IPS-18a (cell line): ENCODE data around the gene LATS2.

Experiments used
- H3K27ac ChIP-seq: one replicate; pipeline ENCODE4 v1.5.1; 2013; ENCODE audit warnings: low read length
- H3K27me3 ChIP-seq: one replicate; pipeline ENCODE4 v1.6.1; 2013; ENCODE audit warnings: mild to moderate bottlenecking, low read length; ENCODE audit not compliant: control insufficient read depth, insufficient read depth
- H3K36me3 ChIP-seq: one replicate; pipeline ENCODE4 v1.6.1; 2013; ENCODE audit warnings: low read depth, low read length; ENCODE audit not compliant: control insufficient read depth
- H3K4me1 ChIP-seq: one replicate; pipeline ENCODE4 v1.6.1; 2013; ENCODE audit warnings: low read depth, low read length; ENCODE audit not compliant: control insufficient read depth
- H3K4me3 ChIP-seq: one replicate; pipeline ENCODE4 v1.5.1; 2013; ENCODE audit warnings: low read length
- H3K9ac ChIP-seq: one replicate; pipeline ENCODE4 v1.6.1; 2013; ENCODE audit warnings: mild to moderate bottlenecking, low read length, moderate library complexity
- H3K9me3 ChIP-seq: one replicate; pipeline ENCODE4 v1.6.1; 2013; ENCODE audit warnings: low read depth, low read length; ENCODE audit not compliant: control insufficient read depth

The LATS2 gene

GRCh38 chr13:21011378-21011777 is 50.0 kb downstream of the LATS2 start:
- no peaks in the 10 kb centered on the region for H3K9me3 ChIP-seq
- H3K27ac ChIP-seq, result no peak overlapping the region
- no peak overlapping the region for H3K4me3 ChIP-seq
- H3K4me1 ChIP-seq, result no peaks in the 10 kb centered on the region
- H3K36me3 ChIP-seq, result no peaks in the 10 kb centered on the region
- no peak overlapping the region for H3K9ac ChIP-seq
- H3K27me3 ChIP-seq, result no peaks in the 10 kb centered on the region

GRCh38 chr13:21010621-21011020 is 50.8 kb downstream of the LATS2 start:
- H3K4me1 ChIP-seq, result no peaks in the 10 kb centered on the region
- H3K4me3 ChIP-seq, result no peak overlapping the region
- no peak overlapping the region for H3K27ac ChIP-seq
- H3K36me3 ChIP-seq, result no peaks in the 10 kb centered on the region
- no peaks in the 10 kb centered on the region for H3K9me3 ChIP-seq
- no peak overlapping the region for H3K9ac ChIP-seq
- no peaks in the 10 kb centered on the region for H3K27me3 ChIP-seq

GRCh38 chr13:21009036-21009435 is 52.4 kb downstream of the LATS2 start:
- Histone ChIP-seq H3K36me3 (no peaks in the 10 kb centered on the region), H3K9ac (no peak overlapping the region), H3K27me3 (no peaks in the 10 kb centered on the region), H3K4me1 (peaks cover 8% of the 10 kb centered on the region), H3K27ac (no peak overlapping the region), H3K9me3 (no peaks in the 10 kb centered on the region), H3K4me3 (no peak overlapping the region)

DNA sequence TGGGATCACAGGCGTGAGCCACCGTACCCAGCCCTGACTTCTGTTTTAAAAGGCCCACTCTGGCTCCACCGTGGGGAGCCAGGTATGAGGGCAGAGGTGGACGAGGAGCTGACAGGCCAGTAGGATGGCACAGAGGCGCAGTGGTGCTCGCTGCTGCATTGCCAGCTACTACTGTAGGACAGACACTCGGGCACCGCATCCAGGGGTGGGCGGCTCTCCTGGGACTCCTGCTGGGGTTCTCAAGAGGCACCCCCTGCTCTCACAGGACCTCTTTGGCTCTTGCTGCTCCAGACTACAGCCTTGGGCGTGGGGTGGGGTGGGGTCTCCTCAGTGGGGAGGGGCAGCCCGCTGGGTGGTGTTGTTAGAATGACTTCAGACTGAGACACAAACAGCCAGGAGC is 53.4 kb downstream of the LATS2 start:
- H3K27ac ChIP-seq, result no peak overlapping the region
- H3K36me3 ChIP-seq, result no peaks in the 10 kb centered on the region
- H3K4me1 ChIP-seq, result peaks cover 8% of the 10 kb centered on the region
- no peak overlapping the region for H3K9ac ChIP-seq
- H3K9me3 ChIP-seq, result no peaks in the 10 kb centered on the region
- H3K27me3 ChIP-seq, result no peaks in the 10 kb centered on the region
- no peak overlapping the region for H3K4me3 ChIP-seq

GRCh38 chr13:21006141-21007005 is 55.0 kb downstream of the LATS2 start:
- H3K4me1 ChIP-seq, result peaks cover 8% of the 10 kb centered on the region
- no peaks in the 10 kb centered on the region for H3K36me3 ChIP-seq
- H3K4me3 ChIP-seq, result no peak overlapping the region
- H3K27ac ChIP-seq, result no peak overlapping the region
- H3K9me3 ChIP-seq, result no peaks in the 10 kb centered on the region
- no peaks in the 10 kb centered on the region for H3K27me3 ChIP-seq
- H3K9ac ChIP-seq, result no peak overlapping the region

DNA sequence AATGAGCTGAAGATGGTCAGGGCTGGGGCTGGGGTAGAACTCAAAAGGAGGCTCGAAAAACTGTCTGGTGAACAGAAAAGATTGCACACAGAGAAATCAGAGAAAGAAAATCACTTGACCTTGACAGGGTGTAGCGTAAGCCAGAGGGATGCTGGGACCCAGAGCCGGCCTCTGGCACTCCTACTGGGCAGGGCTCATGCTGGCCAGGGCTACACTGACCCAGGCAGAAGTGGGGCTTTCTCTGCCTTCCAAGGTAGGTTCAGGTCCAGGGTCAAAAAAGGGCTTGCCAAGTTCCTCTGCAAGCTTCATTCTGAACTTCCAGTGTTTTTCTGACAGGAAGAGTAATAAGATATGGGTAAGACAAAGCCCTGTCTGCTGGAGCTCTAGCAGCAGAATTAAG is 56.2 kb downstream of the LATS2 start:
- H3K27me3 ChIP-seq, result no peaks in the 10 kb centered on the region
- no peak overlapping the region for H3K4me3 ChIP-seq
- no peaks in the 10 kb centered on the region for H3K9me3 ChIP-seq
- H3K27ac ChIP-seq, result no peak overlapping the region
- H3K4me1 ChIP-seq, result peaks cover 8% of the 10 kb centered on the region
- no peak overlapping the region for H3K9ac ChIP-seq
- no peaks in the 10 kb centered on the region for H3K36me3 ChIP-seq

DNA sequence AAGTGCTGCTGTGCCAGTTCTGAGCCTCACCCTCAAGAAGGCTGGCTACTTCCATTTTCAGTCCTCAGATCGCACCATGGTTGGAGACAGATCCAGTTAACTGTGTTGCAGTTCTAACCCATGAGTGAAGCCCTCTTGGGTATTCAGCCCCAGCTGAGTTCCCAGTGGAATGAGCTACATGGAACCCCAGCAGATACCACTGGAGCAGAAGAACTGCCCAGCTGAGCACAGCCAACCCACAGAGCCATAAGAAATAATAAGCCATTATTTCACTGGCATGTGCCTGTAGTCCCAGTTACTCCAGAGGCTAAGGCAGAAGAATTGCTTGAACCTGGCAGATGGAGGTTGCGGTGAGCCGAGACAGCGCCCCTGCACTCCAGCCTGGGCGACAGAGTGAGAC is 59.9 kb downstream of the LATS2 start:
- Histone ChIP-seq H3K36me3 (no peaks in the 10 kb centered on the region), H3K9ac (no peak overlapping the region), H3K27ac (no peak overlapping the region), H3K9me3 (no peaks in the 10 kb centered on the region), H3K4me3 (no peak overlapping the region), H3K4me1 (peaks cover 17% of the 10 kb centered on the region), H3K27me3 (no peaks in the 10 kb centered on the region)

GRCh38 chr13:21000647-21001046 is 60.7 kb downstream of the LATS2 start:
- Histone ChIP-seq H3K27me3 (no peaks in the 10 kb centered on the region), H3K9ac (no peak overlapping the region), H3K9me3 (no peaks in the 10 kb centered on the region), H3K4me3 (no peak overlapping the region), H3K36me3 (no peaks in the 10 kb centered on the region), H3K27ac (no peak overlapping the region), H3K4me1 (peaks cover 17% of the 10 kb centered on the region)

DNA sequence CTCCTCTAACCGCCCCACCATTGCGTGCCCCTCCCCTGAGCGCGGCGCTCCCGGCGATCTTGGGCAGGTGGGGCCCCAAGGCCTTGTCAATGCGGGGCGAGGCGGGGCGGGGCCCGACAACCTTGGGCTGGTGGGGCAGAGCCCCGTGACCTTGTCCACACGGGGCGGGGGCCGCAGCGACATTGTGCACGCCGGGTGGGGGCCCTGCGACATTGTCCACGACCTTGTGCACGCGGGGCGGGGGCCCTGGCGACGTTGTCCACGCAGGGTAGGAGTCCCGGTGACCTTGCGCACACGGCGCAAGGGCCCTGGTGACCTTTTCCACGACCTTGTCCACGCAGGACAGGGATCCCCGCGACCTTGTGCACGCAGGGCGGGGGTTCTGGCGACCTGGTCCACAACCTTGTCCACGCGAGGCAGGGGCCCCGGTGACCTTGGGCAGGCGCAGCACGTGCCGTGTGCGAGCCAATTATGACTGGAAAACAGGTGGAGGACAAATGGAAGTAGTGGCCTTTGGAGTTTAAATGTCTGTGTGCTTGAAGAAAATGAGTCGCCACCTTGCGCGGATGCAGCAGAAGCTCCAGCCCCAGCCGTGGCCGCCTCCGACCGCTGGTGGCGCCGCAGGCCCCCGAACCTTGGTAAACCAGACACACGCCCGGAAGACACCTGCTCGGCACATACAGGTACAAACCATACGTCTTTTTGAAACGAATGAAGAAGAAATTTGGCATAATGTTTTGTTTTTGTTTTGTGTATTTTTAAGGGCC is 62.6 kb downstream of the LATS2 start:
- peaks cover 10% of the 10 kb centered on the region for H3K4me1 ChIP-seq
- H3K9me3 ChIP-seq, result no peaks in the 10 kb centered on the region
- H3K36me3 ChIP-seq, result peaks cover 5% of the 10 kb centered on the region
- no peak overlapping the region for H3K9ac ChIP-seq
- no peak overlapping the region for H3K27ac ChIP-seq
- no peaks in the 10 kb centered on the region for H3K27me3 ChIP-seq
- no peak overlapping the region for H3K4me3 ChIP-seq

GRCh38 chr13:20997301-20998161 is 63.9 kb downstream of the LATS2 start:
- Histone ChIP-seq H3K9me3 (no peaks in the 10 kb centered on the region), H3K4me3 (no peak overlapping the region), H3K27ac (no peak overlapping the region), H3K9ac (no peak overlapping the region), H3K27me3 (no peaks in the 10 kb centered on the region), H3K4me1 (peaks cover 10% of the 10 kb centered on the region), H3K36me3 (peaks cover 5% of the 10 kb centered on the region)

- H3K36me3 ChIP-seq, result peaks cover 13% of the 10 kb centered on the region
- H3K4me1 ChIP-seq, result peaks cover 10% of the 10 kb centered on the region
- no peaks in the 10 kb centered on the region for H3K9me3 ChIP-seq
- no peak overlapping the region for H3K4me3 ChIP-seq
- no peaks in the 10 kb centered on the region for H3K27me3 ChIP-seq
- H3K9ac ChIP-seq, result no peak overlapping the region
- no peak overlapping the region for H3K27ac ChIP-seq
Observed at GRCh38 chr13:20995245-20995838, 66.0 kb downstream of the LATS2 start.
